Esophagus squamous epithelium (tissue), 4 donors: ENCODE data around the gene KCTD4.

Experiments used
- CTCF ChIP-seq, 6 experiments: fragments of 450-650 bp in 4 of 6; fragments of 200-600 bp in 2 of 6; sonication (generic) in 2 of 6; IDR thresholded peaks; one replicate each; pipeline ENCODE4 v1.5.1; 2016 to 2019; ENCODE audit warnings: antibody characterized with exemption in 6 of 6, mild to moderate bottlenecking in 4 of 6, moderate library complexity in 4 of 6
- POLR2A ChIP-seq, 4 donors: fragments of 450-650 bp; IDR thresholded peaks; one replicate each; pipeline ENCODE4 v1.6.1; 2017; ENCODE audit warnings: antibody characterized with exemption in 4 of 4, mild to moderate bottlenecking in 4 of 4, moderate library complexity in 3 of 4

- no peak for TF ChIP-seq POLR2A (IDR thresholded peaks at IDR 0.05)
- TF ChIP-seq CTCF (IDR thresholded peaks at IDR 0.05) = no peak
These were observed 5.5 kb upstream of the KCTD4 start for GRCh38 chr13:45206340-45206739.
